Measurements from ENCODE around the gene ZNF823.

The ZNF823 gene

GRCh38 chr19:11710313-11710712 lies 28.4 kb downstream of the ZNF823 start:
- DNase-seq (ENCODE audit: low read depth): no peak
- no peak overlapping the region for H3K4me3 ChIP-seq (ENCODE audit: control insufficient read depth, low read depth, low read length)
- TF ChIP-seq CTCF (conservative IDR thresholded peaks at IDR 0.05; ENCODE audit: control insufficient read depth, insufficient read depth, low read depth, low read length): no peak

DNA sequence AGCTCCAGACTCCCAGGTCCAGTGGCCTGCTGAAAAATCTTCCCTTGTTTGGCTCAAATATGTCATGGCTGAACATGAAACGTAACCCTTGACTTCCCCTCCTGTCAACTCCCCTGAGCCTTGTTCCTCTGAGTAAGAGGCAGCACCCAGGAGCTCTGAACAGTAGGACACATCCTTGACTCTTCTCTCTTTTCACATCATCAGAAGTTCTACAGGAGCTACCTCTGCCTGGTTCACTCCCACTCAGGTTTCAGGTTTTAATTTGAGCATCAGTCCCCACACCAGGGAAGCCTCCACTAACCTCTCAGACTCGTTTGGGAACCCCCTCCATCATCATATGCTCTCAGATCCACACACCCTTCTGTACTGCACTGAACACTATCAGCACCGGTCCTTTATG lies 30.3 kb downstream of the ZNF823 start:
- DNase-seq (ENCODE audit: low read depth): no peak
- no peak for TF ChIP-seq CTCF (conservative IDR thresholded peaks at IDR 0.05; ENCODE audit: control insufficient read depth, insufficient read depth, low read depth, low read length)
- no peak overlapping the region for H3K4me3 ChIP-seq (ENCODE audit: control insufficient read depth, low read depth, low read length)

DNA sequence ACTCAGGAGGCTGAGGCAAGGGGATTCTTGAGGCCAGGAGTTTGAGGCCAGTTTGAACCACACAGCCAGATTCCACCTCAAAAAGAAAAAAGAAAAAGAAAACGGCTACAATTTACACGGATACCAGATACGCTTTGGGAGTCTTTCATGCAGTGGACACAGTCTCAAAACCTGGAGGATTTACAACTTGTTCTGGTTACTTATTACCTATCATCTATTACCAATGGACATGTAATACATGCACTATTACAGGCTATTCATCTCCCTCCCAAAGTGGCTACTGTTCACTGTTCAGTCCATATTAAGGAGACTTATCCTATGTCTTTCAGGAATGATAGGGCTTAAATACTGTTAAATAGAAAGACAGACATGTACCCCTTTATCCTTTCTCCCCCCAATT lies 33.3 kb downstream of the ZNF823 start:
- no peak for TF ChIP-seq CTCF (conservative IDR thresholded peaks at IDR 0.05; ENCODE audit: control insufficient read depth, insufficient read depth, low read depth, low read length)
- H3K4me3 ChIP-seq (ENCODE audit: control insufficient read depth, low read depth, low read length): no peak overlapping the region
- no peak for DNase-seq (ENCODE audit: low read depth)

GRCh38 chr19:11704626-11705025 lies 34.1 kb downstream of the ZNF823 start:
- H3K4me3 ChIP-seq (ENCODE audit: control insufficient read depth, low read depth, low read length): no peak overlapping the region
- no peak for TF ChIP-seq CTCF (conservative IDR thresholded peaks at IDR 0.05; ENCODE audit: control insufficient read depth, insufficient read depth, low read depth, low read length)
- DNase-seq (ENCODE audit: low read depth): no peak

DNA sequence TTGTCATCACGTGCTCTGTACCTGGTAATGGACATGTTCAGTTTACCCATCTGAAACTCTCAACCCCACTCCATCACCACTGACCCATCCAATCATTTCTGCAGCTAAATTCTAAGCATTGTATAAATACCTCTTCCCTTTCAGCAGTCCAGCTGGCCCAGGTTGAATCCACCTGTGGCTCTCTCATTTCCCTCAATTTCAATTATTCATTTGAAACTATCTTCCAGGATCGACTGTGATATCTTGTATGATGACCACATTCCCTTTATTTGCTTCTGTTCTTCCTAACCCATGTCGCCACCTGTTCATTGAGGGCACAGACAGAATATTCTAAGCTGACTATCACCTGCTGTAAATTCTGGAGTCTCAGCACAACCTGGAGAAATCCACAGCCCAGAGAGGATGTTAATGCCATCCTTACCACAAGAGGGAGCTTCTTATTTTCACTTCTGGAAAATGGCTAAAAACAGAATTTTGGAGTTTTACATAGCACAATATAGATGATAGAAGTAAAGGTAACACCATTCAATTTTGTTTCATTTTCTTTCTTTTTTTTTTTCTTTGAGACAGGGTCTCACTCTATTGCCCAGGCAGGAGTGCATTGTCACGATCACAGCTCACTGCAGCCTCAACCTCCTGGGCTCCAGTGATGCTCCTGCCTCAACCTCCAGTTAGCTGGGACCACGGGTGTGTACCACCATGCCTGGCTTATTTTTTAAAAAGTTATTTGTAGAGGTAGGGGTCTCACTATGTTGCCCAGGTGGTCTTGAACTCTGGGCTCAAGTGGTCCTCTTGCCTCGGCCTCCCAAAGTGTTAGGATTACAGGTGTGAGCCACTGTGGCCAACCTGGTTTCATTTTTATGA lies 38.6 kb downstream of the ZNF823 start:
- DNase-seq (ENCODE audit: low read depth): peak; percentile 46
- peak; percentile 76 for TF ChIP-seq CTCF (conservative IDR thresholded peaks at IDR 0.05; ENCODE audit: control insufficient read depth, insufficient read depth, low read depth, low read length)
- H3K4me3 ChIP-seq (ENCODE audit: control insufficient read depth, low read depth, low read length): no peak overlapping the region

GRCh38 chr19:11698231-11698630 lies 40.5 kb downstream of the ZNF823 start:
- no peak for TF ChIP-seq CTCF (conservative IDR thresholded peaks at IDR 0.05; ENCODE audit: control insufficient read depth, insufficient read depth, low read depth, low read length)
- no peak overlapping the region for H3K4me3 ChIP-seq (ENCODE audit: control insufficient read depth, low read depth, low read length)
- no peak for DNase-seq (ENCODE audit: low read depth)

Data from fibroblast of mammary gland (primary cell).